IPS-18a (cell line): ENCODE data around the gene HDX.
A peak's percentile ranks its signal among the peaks of the same experiment; 100 is the strongest.
"Not testable (repeated sequence)": the region's sequence is repeated elsewhere in the genome, so short reads cannot be mapped to it uniquely, and the experiment has no call there.

ENCODE experiments used
- H3K27ac ChIP-seq: one replicate; pipeline ENCODE4 v1.5.1; 2013; ENCODE audit warnings: low read length
- H3K27me3 ChIP-seq: one replicate; pipeline ENCODE4 v1.6.1; 2013; ENCODE audit warnings: mild to moderate bottlenecking, low read length; ENCODE audit not compliant: control insufficient read depth, insufficient read depth
- H3K36me3 ChIP-seq: one replicate; pipeline ENCODE4 v1.6.1; 2013; ENCODE audit warnings: low read depth, low read length; ENCODE audit not compliant: control insufficient read depth
- H3K4me1 ChIP-seq: one replicate; pipeline ENCODE4 v1.6.1; 2013; ENCODE audit warnings: low read depth, low read length; ENCODE audit not compliant: control insufficient read depth
- H3K4me3 ChIP-seq: one replicate; pipeline ENCODE4 v1.5.1; 2013; ENCODE audit warnings: low read length
- H3K9ac ChIP-seq: one replicate; pipeline ENCODE4 v1.6.1; 2013; ENCODE audit warnings: mild to moderate bottlenecking, low read length, moderate library complexity
- H3K9me3 ChIP-seq: one replicate; pipeline ENCODE4 v1.6.1; 2013; ENCODE audit warnings: low read depth, low read length; ENCODE audit not compliant: control insufficient read depth

HDX gene

GRCh38 chrX:84501798-84502628 lies at the start of gene HDX:
HDX (minus strand) TSS chrX:84502453; CDS start chrX:84475397, 27,056 bp downstream.
- H3K4me1 ChIP-seq = no peaks in the 10 kb centered on the region
- H3K27ac ChIP-seq = peak within 1 kb of the TSS; percentile 84
- H3K27me3 ChIP-seq = no peaks in the 10 kb centered on the region
- H3K36me3 ChIP-seq = no peaks in the 10 kb centered on the region
- peak within 1 kb of the TSS; percentile 83 for H3K4me3 ChIP-seq
- H3K9ac ChIP-seq = peak within 1 kb of the TSS; percentile 88
- peaks cover 8% of the 10 kb centered on the region for H3K9me3 ChIP-seq

DNA sequence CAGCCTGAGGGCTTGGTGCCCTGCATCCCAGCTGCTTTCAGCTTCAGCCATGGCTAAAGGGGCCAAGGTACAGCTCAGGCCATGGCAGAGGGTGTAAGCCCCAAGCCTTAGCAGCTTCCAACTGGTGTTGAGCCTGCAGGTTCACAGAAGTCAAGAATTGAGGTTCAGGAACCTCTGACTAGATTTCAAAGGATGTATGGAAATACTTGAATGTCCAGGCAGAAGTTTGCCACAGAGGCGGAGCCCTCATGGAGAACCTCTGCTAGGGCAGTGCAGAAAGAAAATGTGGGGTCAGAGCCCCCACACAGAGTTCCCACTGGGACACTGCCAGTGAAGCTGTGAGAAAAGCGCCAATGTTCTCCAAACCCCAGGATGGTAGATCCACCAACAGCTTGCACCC lies 39.1 kb upstream of the HDX start:
- not testable (repeated sequence) for H3K4me1 ChIP-seq, H3K36me3 ChIP-seq, H3K9ac ChIP-seq, H3K27me3 ChIP-seq, H3K27ac ChIP-seq, H3K4me3 ChIP-seq
- peaks cover 40% of the 10 kb centered on the region for H3K9me3 ChIP-seq

GRCh38 chrX:84537627-84538026 lies 35.4 kb upstream of the HDX start:
- peaks cover 48% of the 10 kb centered on the region for H3K9me3 ChIP-seq
- H3K4me1 ChIP-seq, H3K36me3 ChIP-seq: not testable (repeated sequence)

GRCh38 chrX:84488426-84488825 lies 13.8 kb downstream of the HDX start:
- no peaks in the 10 kb centered on the region for H3K27me3 ChIP-seq
- peaks cover 11% of the 10 kb centered on the region for H3K9me3 ChIP-seq
- no peaks in the 10 kb centered on the region for H3K4me1 ChIP-seq
- no peak overlapping the region for H3K27ac ChIP-seq
- H3K4me3 ChIP-seq = no peak overlapping the region
- H3K9ac ChIP-seq = no peak overlapping the region
- no peaks in the 10 kb centered on the region for H3K36me3 ChIP-seq

More at GRCh38 chrX:84537627-84538026, 35.4 kb upstream of the HDX start:
- not testable (repeated sequence) for H3K27ac ChIP-seq, H3K27me3 ChIP-seq, H3K4me3 ChIP-seq, H3K9ac ChIP-seq

GRCh38 chrX:84487365-84488353 lies 14.6 kb downstream of the HDX start:
- Histone ChIP-seq H3K4me3 (no peak overlapping the region), H3K27ac (no peak overlapping the region), H3K27me3 (no peaks in the 10 kb centered on the region), H3K4me1 (no peaks in the 10 kb centered on the region), H3K9me3 (peaks cover 16% of the 10 kb centered on the region), H3K9ac (no peak overlapping the region), H3K36me3 (no peaks in the 10 kb centered on the region)

DNA sequence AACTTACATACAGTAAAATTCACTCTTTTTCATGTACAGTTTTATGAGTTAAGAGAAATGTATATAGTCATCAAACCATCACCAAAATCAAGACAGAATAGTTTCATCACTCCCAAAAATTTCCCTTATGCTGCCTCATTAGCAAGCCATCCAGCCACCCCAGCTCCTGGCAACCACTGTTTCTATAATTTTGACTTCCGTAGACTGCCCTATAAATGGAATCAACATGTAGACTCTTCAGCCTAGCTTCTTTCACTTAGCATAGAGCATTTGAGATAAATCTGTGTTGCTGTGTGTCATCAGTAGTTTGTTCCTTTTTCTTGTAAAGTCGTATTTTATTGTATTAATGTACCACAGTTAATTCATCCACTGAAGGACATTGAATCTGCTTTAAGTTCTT lies 23.2 kb downstream of the HDX start:
- H3K27me3 ChIP-seq = no peaks in the 10 kb centered on the region
- H3K9ac ChIP-seq = no peak overlapping the region
- no peaks in the 10 kb centered on the region for H3K4me1 ChIP-seq
- no peak overlapping the region for H3K4me3 ChIP-seq
- H3K36me3 ChIP-seq = no peaks in the 10 kb centered on the region
- peaks cover 22% of the 10 kb centered on the region for H3K9me3 ChIP-seq
- H3K27ac ChIP-seq = no peak overlapping the region

GRCh38 chrX:84477114-84477513 lies 25.1 kb downstream of the HDX start:
- H3K4me1 ChIP-seq = no peaks in the 10 kb centered on the region
- H3K27me3 ChIP-seq = no peaks in the 10 kb centered on the region
- H3K9ac ChIP-seq = no peak overlapping the region
- H3K4me3 ChIP-seq = no peak overlapping the region
- peaks cover 13% of the 10 kb centered on the region for H3K9me3 ChIP-seq
- H3K36me3 ChIP-seq = no peaks in the 10 kb centered on the region
- H3K27ac ChIP-seq = no peak overlapping the region

- no peaks in the 10 kb centered on the region for H3K36me3 ChIP-seq
- H3K9ac ChIP-seq = no peak overlapping the region
- H3K9me3 ChIP-seq = peaks cover 6% of the 10 kb centered on the region
- H3K4me1 ChIP-seq = no peaks in the 10 kb centered on the region
- no peak overlapping the region for H3K27ac ChIP-seq
- no peaks in the 10 kb centered on the region for H3K27me3 ChIP-seq
- no peak overlapping the region for H3K4me3 ChIP-seq
Observed at GRCh38 chrX:84475596-84475995, 26.7 kb downstream of the HDX start.

DNA sequence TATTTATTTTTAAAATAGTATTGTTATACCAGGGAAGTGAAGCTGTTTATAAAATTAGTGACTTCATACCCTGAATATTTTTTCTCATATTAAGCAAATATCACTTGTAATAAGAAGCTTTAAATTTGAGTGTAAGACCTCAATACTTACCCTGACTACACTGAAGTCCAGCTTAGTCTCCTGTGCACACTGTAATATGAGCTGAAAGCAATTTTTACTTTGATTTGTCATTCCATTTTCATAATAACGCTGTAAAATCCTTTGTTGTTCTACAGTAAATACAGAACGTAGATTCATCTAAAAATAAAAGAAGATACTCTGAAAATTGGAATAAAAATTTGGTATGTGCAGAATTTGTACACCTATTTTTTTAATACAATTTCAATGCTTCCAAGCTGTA lies 27.2 kb downstream of the HDX start:
- Histone ChIP-seq H3K27ac (no peak overlapping the region), H3K4me1 (no peaks in the 10 kb centered on the region), H3K36me3 (no peaks in the 10 kb centered on the region), H3K27me3 (no peaks in the 10 kb centered on the region), H3K9me3 (peaks cover 6% of the 10 kb centered on the region), H3K4me3 (no peak overlapping the region), H3K9ac (no peak overlapping the region)

- Histone ChIP-seq H3K27ac (no peak overlapping the region), H3K4me3 (no peak overlapping the region), H3K27me3 (no peaks in the 10 kb centered on the region), H3K36me3 (no peaks in the 10 kb centered on the region), H3K9ac (no peak overlapping the region), H3K9me3 (peaks cover 9% of the 10 kb centered on the region), H3K4me1 (no peaks in the 10 kb centered on the region)
Observed at GRCh38 chrX:84469226-84469625, 33.0 kb downstream of the HDX start.

DNA sequence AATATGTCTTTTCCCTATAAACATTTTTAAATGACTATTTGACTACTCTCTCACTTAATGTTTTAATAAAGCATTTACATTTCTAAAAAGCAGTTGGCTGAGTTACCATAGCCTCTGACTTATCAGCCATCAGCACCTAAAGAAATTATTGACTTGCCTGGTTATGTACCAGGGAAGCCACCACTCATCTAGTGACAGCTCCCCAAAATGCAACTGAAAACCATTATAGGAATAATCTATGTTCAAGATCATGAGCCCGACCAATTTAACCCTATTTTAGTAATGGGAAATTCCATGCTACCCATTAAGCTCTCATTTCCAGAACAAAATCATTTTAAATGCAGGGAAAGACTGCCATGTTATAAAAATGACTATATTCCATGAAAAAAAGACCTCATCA lies 34.4 kb downstream of the HDX start:
- no peak overlapping the region for H3K27ac ChIP-seq
- H3K4me3 ChIP-seq = no peak overlapping the region
- H3K9ac ChIP-seq = no peak overlapping the region
- peaks cover 9% of the 10 kb centered on the region for H3K9me3 ChIP-seq
- H3K36me3 ChIP-seq = no peaks in the 10 kb centered on the region
- no peaks in the 10 kb centered on the region for H3K27me3 ChIP-seq
- no peaks in the 10 kb centered on the region for H3K4me1 ChIP-seq
